HepG2 (cell line): ENCODE data around the gene SNX15. TPM values are rescaled to one million over a fixed set of nuclear protein-coding genes. Genes with fewer than 3 reads are reported as not detected.

Experiments
- ARNT ChIP-seq: fragments of 450-650 bp; IDR thresholded peaks from 2 replicates; pipeline ENCODE4 v1.6.1; 2017
- DDIT3 ChIP-seq: sonication (generic); formaldehyde crosslinking; IDR thresholded peaks from 2 replicates; pipeline ENCODE4 v1.4.0; 2020; ENCODE audit warnings: mild to moderate bottlenecking, missing genetic modification reagents
- HNRNPH1 ChIP-seq: fragments of 200-400 bp; formaldehyde crosslinking; optimal IDR thresholded peaks from 2 replicates; pipeline ENCODE3; 2017; ENCODE audit warnings: mild to moderate bottlenecking, low read depth, low read length
- HOXA5 ChIP-seq: sonication (generic); formaldehyde crosslinking; IDR thresholded peaks from 2 replicates; pipeline ENCODE4 v1.4.0; 2020; ENCODE audit warnings: missing genetic modification reagents
- IRF2 ChIP-seq: IDR thresholded peaks from 2 replicates; pipeline ENCODE4 v1.6.1; 2018; ENCODE audit warnings: missing genetic modification reagents, missing compliant biosample characterization
- JUND ChIP-seq: sonication (generic); formaldehyde crosslinking; IDR thresholded peaks from 2 replicates; pipeline ENCODE4 v1.8.0; 2022; ENCODE audit warnings: mild to moderate bottlenecking, missing genetic modification reagents
- KDM2A ChIP-seq: sonication (generic); formaldehyde crosslinking; IDR thresholded peaks from 2 replicates; pipeline ENCODE4 v1.4.0; 2020; ENCODE audit warnings: low read depth, missing genetic modification reagents, borderline replicate concordance
- MTA1 ChIP-seq: sonication (generic); formaldehyde crosslinking; IDR thresholded peaks from 2 replicates; pipeline ENCODE4 v1.4.0; 2020; ENCODE audit warnings: missing genetic modification reagents, mild to moderate bottlenecking, borderline replicate concordance
- SIX4 ChIP-seq: sonication (generic); formaldehyde crosslinking; IDR thresholded peaks from 2 replicates; pipeline ENCODE4 v1.4.0; 2020; ENCODE audit warnings: missing genetic modification reagents
- SOX13 ChIP-seq, 3 experiments: fragments of 450-650 bp in 1 of 3; sonication (generic) in 1 of 3; formaldehyde crosslinking in 1 of 3; IDR thresholded peaks in 2 of 3; conservative IDR thresholded peaks in 1 of 3; 2 replicates each; pipeline versions ENCODE4 v1.5.0 to v1.6.1; 2016 to 2020; ENCODE audit warnings: antibody characterized with exemption in 1 of 3, mild to moderate bottlenecking in 1 of 3, missing compliant biosample characterization in 1 of 3, missing genetic modification reagents in 1 of 3, moderate library complexity in 1 of 3
- TFDP1 ChIP-seq: IDR thresholded peaks from 2 replicates; pipeline ENCODE4 v1.6.1; 2016; ENCODE audit warnings: missing compliant biosample characterization, missing genetic modification reagents, borderline replicate concordance
- ZFP91 ChIP-seq: sonication (generic); formaldehyde crosslinking; IDR thresholded peaks from 2 replicates; pipeline ENCODE4 v1.9.0; 2022; ENCODE audit warnings: missing genetic modification reagents, mild to moderate bottlenecking, borderline replicate concordance
- ZNF317 ChIP-seq: sonication (generic); formaldehyde crosslinking; IDR thresholded peaks from 2 replicates; pipeline ENCODE4 v1.5.0; 2020; ENCODE audit warnings: mild to moderate bottlenecking, missing genetic modification reagents
- ZNF343 ChIP-seq: sonication (generic); formaldehyde crosslinking; IDR thresholded peaks from 2 replicates; pipeline ENCODE4 v1.4.0; 2020; ENCODE audit warnings: mild to moderate bottlenecking, missing genetic modification reagents
- ZNF557 ChIP-seq: sonication (generic); formaldehyde crosslinking; IDR thresholded peaks from 2 replicates; pipeline ENCODE4 v1.4.0; 2020; ENCODE audit warnings: missing genetic modification reagents
- ZNF704 ChIP-seq: sonication (generic); formaldehyde crosslinking; IDR thresholded peaks from 2 replicates; pipeline ENCODE4 v1.8.1; 2023; ENCODE audit warnings: mild to moderate bottlenecking, inconsistent platforms, moderate library complexity, missing genetic modification reagents, borderline replicate concordance
- polyA plus RNA-seq, 8 experiments: library from polyadenylated mRNA; depleted of rRNA in 3 of 8; stranded (reverse) in 7 of 8; unstranded in 1 of 8; fragments of >200 nt; fragmentation: Illumina TruSeq in 4 of 8; extraction: Trizol in 4 of 8; gene quantifications; 2 replicates each; pipeline versions ENCODE4 v1.2.1 to v1.2.3, GENCODE V29; 2011 to 2016; ENCODE audit warnings: low read depth in 4 of 8, missing spikeins in 1 of 8, mixed read lengths in 1 of 8; ENCODE audit not compliant: insufficient read depth in 1 of 8
- total RNA-seq, 5 experiments: library from RNA; depleted of rRNA; stranded (reverse); fragments of >200 nt; fragmentation: Illumina TruSeq; extraction: Trizol; gene quantifications; 2 replicates each; pipeline ENCODE4 v1.2.3, GENCODE V29; 2016; ENCODE audit warnings: low read depth in 1 of 5
- TF ChIP-seq, protein P1 (sequence below): sonication (generic); formaldehyde crosslinking; IDR thresholded peaks from 2 replicates; pipeline ENCODE4 v1.4.0; 2020; ENCODE audit warnings: missing genetic modification reagents

SNX15 gene
- total and polyA plus RNA-seq, 2 of the 13 experiments (the other 11 are each of a cell fraction or from before 2014, with no cell fraction given): 19.1 to 22.6 TPM

- TF ChIP-seq TFDP1 (CRISPR knock-in tag) (peak; percentile 85; the same call in 1 of the 2 replicates), ZNF557 (CRISPR knock-in tag) (no peak), ARNT (no peak), SOX13 (IDR thresholded peaks at IDR 0.05) (no peak), SOX13 (CRISPR knock-in tag; conservative IDR thresholded peaks at IDR 0.05 in 1 of 2, IDR thresholded peaks at IDR 0.05 in 1 of 2) (no peak; a peak in 1 of 4 replicates), JUND (no peak), SIX4 (CRISPR knock-in tag) (0 out of 2 replicates have a peak, but pooled peaks have one; percentile 6), ZNF704 (CRISPR knock-in tag) (peak; percentile 67; the same call in 1 of the 2 replicates), HOXA5 (CRISPR knock-in tag) (peak; percentile 39; the same call in 1 of the 2 replicates), ZNF343 (CRISPR knock-in tag) (peak; percentile 84; the same call in 1 of the 2 replicates), IRF2 (CRISPR knock-in tag) (no peak), DDIT3 (CRISPR knock-in tag) (no peak), KDM2A (CRISPR knock-in tag) (peak; percentile 75; the same call in 1 of the 2 replicates), ZNF317 (CRISPR knock-in tag) (peak; percentile 50; the same call in 1 of the 2 replicates), MTA1 (peak; percentile 65; the same call in 1 of the 2 replicates), HNRNPH1 (no peak), ZFP91 (CRISPR knock-in tag) (peak; percentile 92; the same call in 1 of the 2 replicates)
- TF ChIP-seq, protein P1, sequence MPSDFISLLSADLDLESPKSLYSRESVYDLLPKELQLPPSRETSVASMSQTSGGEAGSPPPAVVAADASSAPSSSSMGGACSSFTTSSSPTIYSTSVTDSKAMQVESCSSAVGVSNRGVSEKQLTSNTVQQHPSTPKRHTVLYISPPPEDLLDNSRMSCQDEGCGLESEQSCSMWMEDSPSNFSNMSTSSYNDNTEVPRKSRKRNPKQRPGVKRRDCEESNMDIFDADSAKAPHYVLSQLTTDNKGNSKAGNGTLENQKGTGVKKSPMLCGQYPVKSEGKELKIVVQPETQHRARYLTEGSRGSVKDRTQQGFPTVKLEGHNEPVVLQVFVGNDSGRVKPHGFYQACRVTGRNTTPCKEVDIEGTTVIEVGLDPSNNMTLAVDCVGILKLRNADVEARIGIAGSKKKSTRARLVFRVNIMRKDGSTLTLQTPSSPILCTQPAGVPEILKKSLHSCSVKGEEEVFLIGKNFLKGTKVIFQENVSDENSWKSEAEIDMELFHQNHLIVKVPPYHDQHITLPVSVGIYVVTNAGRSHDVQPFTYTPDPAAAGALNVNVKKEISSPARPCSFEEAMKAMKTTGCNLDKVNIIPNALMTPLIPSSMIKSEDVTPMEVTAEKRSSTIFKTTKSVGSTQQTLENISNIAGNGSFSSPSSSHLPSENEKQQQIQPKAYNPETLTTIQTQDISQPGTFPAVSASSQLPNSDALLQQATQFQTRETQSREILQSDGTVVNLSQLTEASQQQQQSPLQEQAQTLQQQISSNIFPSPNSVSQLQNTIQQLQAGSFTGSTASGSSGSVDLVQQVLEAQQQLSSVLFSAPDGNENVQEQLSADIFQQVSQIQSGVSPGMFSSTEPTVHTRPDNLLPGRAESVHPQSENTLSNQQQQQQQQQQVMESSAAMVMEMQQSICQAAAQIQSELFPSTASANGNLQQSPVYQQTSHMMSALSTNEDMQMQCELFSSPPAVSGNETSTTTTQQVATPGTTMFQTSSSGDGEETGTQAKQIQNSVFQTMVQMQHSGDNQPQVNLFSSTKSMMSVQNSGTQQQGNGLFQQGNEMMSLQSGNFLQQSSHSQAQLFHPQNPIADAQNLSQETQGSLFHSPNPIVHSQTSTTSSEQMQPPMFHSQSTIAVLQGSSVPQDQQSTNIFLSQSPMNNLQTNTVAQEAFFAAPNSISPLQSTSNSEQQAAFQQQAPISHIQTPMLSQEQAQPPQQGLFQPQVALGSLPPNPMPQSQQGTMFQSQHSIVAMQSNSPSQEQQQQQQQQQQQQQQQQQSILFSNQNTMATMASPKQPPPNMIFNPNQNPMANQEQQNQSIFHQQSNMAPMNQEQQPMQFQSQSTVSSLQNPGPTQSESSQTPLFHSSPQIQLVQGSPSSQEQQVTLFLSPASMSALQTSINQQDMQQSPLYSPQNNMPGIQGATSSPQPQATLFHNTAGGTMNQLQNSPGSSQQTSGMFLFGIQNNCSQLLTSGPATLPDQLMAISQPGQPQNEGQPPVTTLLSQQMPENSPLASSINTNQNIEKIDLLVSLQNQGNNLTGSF (CRISPR knock-in tag): peak; percentile 33; the same call in 1 of the 2 replicates
Measured at GRCh38 chr11:65013888-65014725, 13.1 kb upstream of the SNX15 start, which contains the start of gene ARL2 (continued).
